ENCODE data around the gene GNAO1. TPM values are rescaled to one million over a fixed set of nuclear protein-coding genes. Genes with fewer than 3 reads are reported as not detected.

Gene GNAO1
- total RNA-seq, 6 experiments from 2014 or later: 18.2 to 45.1 (median 21.5) TPM

DNA sequence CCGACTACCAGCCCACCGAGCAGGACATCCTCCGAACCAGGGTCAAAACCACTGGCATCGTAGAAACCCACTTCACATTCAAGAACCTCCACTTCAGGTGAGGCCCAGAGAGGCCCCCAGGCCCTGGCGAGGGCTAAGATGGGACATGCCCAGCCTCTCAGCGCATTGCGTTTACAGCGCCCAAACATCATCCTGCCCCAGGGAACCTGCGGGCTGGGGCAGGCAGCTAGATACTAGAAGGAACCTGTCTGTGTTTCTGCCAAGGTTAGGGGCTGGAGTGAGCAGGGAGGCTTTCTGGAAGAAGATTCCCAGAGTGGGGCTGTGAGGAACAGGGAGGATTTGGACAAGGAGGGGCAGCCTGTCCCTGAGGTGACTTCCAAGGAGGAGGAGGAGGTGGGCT lies 143.5 kb downstream of the GNAO1 start:
- Histone ChIP-seq H3K27me3 (no peaks in the 10 kb centered on the region), H3K27ac (no peak overlapping the region), H3K36me3 (peaks cover 0 to 7% (median 0%) of the 10 kb centered on the region in 4 donors), H3K4me3 (no peak overlapping the region), H3K4me1 (peaks cover 0 to 8% (median 3%) of the 10 kb centered on the region in 4 donors), H3K9me3 (no peaks in the 10 kb centered on the region)
- ATAC-seq: no peak
- WGBS (ENCODE audit: insufficient coverage, low coverage, low lambda C conversion rate, missing lambda C conversion rate): 80% methylated on average over 5 of the region's 9 CpGs
- intact Hi-C loops (cut with DNase I): no loop called here
- TF ChIP-seq POLR2A (IDR thresholded peaks at IDR 0.05): no peak
- TF ChIP-seq, protein P1, sequence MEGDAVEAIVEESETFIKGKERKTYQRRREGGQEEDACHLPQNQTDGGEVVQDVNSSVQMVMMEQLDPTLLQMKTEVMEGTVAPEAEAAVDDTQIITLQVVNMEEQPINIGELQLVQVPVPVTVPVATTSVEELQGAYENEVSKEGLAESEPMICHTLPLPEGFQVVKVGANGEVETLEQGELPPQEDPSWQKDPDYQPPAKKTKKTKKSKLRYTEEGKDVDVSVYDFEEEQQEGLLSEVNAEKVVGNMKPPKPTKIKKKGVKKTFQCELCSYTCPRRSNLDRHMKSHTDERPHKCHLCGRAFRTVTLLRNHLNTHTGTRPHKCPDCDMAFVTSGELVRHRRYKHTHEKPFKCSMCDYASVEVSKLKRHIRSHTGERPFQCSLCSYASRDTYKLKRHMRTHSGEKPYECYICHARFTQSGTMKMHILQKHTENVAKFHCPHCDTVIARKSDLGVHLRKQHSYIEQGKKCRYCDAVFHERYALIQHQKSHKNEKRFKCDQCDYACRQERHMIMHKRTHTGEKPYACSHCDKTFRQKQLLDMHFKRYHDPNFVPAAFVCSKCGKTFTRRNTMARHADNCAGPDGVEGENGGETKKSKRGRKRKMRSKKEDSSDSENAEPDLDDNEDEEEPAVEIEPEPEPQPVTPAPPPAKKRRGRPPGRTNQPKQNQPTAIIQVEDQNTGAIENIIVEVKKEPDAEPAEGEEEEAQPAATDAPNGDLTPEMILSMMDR (IDR thresholded peaks at IDR 0.05): no peak
- DNase-seq: peak in 1 of 3 donors; percentile 33

DNA sequence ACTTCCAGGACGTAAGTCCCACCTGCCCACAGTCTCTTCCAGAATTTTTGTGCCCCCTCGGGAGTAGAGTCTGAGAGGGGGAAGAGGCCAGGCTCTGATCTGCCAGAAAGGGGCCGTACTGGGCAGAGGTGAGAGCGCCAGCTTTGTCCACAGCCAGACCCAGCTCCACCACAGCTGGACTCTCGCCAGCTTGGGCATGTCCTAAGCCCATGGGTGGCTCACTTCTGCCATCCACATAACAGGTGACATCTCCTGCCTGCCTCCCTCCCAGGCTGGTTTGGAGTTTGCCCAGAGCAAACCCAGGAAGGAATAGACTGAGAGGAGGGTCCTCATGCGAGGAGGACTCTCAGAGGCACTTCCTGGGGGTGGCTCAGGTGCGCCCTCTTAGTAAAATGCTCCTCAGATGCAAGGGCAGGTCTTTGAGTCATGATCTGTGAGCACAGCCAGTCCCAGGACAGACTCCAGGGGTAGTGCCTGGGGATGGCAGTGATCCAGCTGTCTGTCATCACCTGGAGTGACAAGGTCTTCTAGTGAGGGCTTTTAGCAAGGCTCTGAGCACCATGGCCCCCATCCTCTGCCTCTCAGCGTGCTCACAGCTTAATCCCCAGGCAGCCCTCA lies 144.9 kb downstream of the GNAO1 start:
- peak; percentile 43 to 60 (median 50) for ATAC-seq
- Histone ChIP-seq H3K27me3 (no peaks in the 10 kb centered on the region), H3K4me3 (no peak overlapping the region), H3K27ac (no peak overlapping the region), H3K36me3 (peaks cover 0 to 7% (median 1%) of the 10 kb centered on the region in 4 donors), H3K4me1 (no peaks in the 10 kb centered on the region), H3K9me3 (no peaks in the 10 kb centered on the region)
- intact Hi-C loops (cut with DNase I): no loop called here
- DNase-seq: peak; percentile 51 to 81 (median 69)
- WGBS (ENCODE audit: insufficient coverage, low coverage, low lambda C conversion rate, missing lambda C conversion rate): 55% methylated on average over 2 of the region's 8 CpGs
- TF ChIP-seq, protein P1 (IDR thresholded peaks at IDR 0.05): no peak
- no peak for TF ChIP-seq POLR2A (IDR thresholded peaks at IDR 0.05)

DNA sequence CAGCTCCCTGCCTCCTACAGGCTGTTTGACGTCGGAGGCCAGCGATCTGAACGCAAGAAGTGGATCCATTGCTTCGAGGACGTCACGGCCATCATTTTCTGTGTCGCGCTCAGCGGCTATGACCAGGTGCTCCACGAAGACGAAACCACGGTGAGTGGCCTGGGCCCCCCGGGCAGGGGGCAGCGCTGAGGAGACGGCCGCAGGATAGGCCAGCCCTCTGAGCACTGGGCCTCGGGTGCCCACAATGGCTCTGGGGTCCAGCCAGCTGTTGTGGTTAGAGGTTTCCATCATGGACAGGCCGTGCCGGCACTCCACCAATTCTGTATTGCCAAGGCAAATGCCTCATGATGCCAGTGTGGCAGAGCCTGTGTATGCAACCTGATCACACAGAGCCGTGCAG lies 145.4 kb downstream of the GNAO1 start:
- H3K9me3 ChIP-seq: no peaks in the 10 kb centered on the region
- TF ChIP-seq, protein P1 (IDR thresholded peaks at IDR 0.05): no peak
- no peak for TF ChIP-seq POLR2A (IDR thresholded peaks at IDR 0.05)
- intact Hi-C loops (cut with DNase I): no loop called here
- DNase-seq: peak in 1 of 3 donors; percentile 52
- peaks cover 0 to 12% (median 1%) of the 10 kb centered on the region in 4 donors for H3K36me3 ChIP-seq
- no peak for ATAC-seq
- no peaks in the 10 kb centered on the region for H3K27me3 ChIP-seq
- no peak overlapping the region for H3K4me3 ChIP-seq
- no peaks in the 10 kb centered on the region for H3K4me1 ChIP-seq
- no peak overlapping the region for H3K27ac ChIP-seq
- WGBS (ENCODE audit: insufficient coverage, low coverage, low lambda C conversion rate, missing lambda C conversion rate): 98% methylated on average over 11 of the region's 21 CpGs

DNA sequence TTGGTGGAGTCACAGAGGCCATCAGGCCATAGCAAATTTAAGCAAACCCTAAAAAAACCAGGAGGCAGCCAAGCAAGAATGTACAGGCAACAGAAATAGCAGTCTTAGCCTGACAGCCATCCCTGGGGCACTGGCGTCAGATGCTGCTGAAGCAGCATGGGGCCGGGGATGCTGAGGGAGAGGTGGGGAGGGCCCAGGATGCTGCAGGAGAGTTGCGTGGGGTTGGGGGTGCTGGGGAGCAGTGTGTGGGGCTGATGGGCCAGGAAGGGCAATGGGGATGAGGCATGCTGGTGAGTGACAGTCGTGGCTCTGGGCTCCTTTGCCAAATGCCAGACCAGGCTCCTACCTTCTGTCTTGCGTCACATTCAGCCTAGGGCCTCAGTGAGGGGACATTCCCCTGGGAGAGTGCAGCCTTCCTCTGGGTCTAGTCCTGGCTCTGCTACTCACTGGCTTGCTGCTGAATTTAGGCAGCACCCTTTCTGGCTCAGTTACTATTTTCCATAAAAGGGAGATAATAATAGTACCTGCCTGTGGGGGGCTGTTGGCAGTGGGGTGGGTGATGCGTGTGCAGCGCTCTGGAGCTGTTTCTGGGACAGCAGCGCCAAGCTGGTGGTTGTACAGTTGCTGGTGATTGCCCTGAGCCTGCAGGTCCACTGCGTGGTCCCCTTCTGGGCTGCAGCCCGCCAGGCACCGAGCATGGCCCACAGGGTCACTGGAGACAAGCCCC lies 146.0 kb downstream of the GNAO1 start:
- no peak for ATAC-seq
- Histone ChIP-seq H3K4me3 (no peak overlapping the region), H3K9me3 (no peaks in the 10 kb centered on the region), H3K4me1 (no peaks in the 10 kb centered on the region), H3K27me3 (no peaks in the 10 kb centered on the region), H3K27ac (no peak overlapping the region), H3K36me3 (peaks cover 0 to 17% (median 1%) of the 10 kb centered on the region in 4 donors)
- intact Hi-C loops (cut with DNase I): no loop called here
- 70% methylated on average over 2 of the region's 11 CpGs for WGBS (ENCODE audit: insufficient coverage, low coverage, low lambda C conversion rate, missing lambda C conversion rate)
- TF ChIP-seq, protein P1 (IDR thresholded peaks at IDR 0.05): no peak
- no peak for TF ChIP-seq POLR2A (IDR thresholded peaks at IDR 0.05)
- peak in 1 of 3 donors; percentile 43 for DNase-seq
